Measurements from ENCODE around the gene SORL1-AS1.

The SORL1-AS1 gene

DNA sequence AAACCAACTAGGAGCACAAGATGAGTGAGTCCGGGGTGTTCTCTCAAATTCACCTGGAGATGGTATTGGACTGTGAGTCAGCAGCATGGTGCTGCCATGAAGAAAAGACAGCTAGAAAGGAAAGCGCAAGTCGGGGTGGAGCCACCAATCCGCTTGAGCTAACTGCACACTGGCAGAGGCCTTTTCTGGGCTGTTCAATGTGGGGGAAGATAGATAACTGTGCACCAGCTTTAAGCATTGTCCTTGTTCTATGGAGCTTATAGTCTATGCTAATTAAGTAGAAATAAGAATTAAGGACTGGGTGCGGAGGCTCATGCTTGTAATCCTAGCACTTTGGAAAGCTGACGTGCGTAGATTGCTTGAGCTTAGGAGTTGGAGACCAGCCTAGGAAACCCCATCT is 21.9 kb upstream of the SORL1-AS1 start:
- DNase-seq, result no peak

GRCh38 chr11:121473064-121473777 is 20.5 kb upstream of the SORL1-AS1 start:
- no peak for DNase-seq

- DNase-seq, result no peak
These were observed 19.5 kb upstream of the SORL1-AS1 start for GRCh38 chr11:121472312-121472711.

DNA sequence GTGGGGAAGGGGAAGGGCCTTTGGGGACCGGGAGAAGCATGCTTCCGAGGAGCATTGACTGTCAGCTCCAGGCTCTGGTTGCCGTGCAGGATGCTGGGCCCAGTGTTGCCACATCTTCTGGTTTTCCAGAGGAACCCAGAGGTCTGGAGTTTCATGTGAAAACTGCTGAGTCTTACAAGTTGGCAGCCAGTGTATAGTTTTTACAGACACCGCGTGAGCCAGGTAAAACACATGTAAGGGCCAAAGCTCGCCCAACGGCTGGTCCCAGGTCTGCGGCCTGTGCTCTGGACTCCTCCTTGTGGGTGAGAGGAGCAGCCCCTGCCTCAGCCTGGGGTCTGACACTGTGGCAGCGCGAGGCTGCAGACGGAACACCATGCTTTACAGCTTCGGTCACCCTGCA is 18.4 kb upstream of the SORL1-AS1 start:
- DNase-seq, result no peak

DNA sequence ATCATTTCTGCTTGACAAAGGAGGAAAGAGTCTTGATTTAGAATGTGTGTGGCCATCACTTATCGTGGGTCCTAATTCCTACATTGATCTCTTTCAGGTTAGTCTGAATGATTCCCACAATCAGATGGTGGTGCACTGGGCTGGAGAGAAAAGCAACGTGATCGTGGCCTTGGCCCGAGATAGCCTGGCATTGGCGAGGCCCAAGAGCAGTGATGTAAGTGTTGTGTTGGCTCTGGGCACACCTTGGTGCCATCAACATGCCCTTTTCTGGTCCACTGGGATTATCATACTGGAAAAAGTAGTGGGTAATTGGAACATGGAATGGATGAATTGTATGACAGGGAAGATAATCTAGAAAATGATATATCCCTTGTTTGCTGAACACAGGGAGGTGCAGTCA is 17.1 kb upstream of the SORL1-AS1 start:
- no peak for DNase-seq

- DNase-seq, result peak; percentile 80
These were observed 15.2 kb upstream of the SORL1-AS1 start for GRCh38 chr11:121467965-121468364.

- DNase-seq, result no peak
These were observed 14.7 kb upstream of the SORL1-AS1 start for GRCh38 chr11:121467471-121467870.

DNA sequence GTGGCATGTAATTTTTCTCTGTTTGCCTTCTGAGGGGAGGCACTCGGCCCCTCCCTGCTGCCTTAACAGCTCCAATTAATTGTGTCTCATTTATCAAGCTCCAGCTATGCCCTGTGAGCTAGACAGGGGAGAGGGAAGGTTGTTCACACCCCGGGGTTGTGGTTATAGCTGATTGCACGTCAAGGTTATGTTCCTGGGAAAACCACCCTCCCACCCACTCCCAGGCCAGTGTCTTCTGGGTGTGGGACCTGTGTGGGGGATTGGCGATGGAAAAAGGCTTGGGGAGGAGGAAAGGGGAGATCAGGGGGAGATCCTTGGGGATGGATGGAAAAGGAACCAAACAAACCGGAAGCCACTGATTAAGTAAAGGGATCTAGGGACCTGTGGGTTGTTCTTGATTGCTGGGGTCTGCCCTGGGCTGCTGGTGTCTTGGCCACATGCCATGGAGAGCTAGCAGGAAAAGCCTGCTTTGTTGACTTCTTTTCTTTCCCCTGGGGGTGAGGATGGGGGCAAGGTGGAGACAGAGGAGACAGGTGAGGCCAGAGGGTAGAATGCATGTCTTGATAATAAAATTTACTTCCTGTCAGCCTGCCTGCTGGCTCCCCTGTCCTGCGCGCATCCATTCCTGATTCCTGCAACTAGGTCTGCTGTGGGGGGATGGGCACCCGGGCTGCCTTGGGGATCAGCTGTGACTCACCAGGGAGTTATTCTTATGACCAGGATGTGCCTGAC is 13.5 kb upstream of the SORL1-AS1 start:
- DNase-seq, result no peak

GRCh38 chr11:121465709-121466062 is 12.9 kb upstream of the SORL1-AS1 start:
- DNase-seq, result no peak

DNA sequence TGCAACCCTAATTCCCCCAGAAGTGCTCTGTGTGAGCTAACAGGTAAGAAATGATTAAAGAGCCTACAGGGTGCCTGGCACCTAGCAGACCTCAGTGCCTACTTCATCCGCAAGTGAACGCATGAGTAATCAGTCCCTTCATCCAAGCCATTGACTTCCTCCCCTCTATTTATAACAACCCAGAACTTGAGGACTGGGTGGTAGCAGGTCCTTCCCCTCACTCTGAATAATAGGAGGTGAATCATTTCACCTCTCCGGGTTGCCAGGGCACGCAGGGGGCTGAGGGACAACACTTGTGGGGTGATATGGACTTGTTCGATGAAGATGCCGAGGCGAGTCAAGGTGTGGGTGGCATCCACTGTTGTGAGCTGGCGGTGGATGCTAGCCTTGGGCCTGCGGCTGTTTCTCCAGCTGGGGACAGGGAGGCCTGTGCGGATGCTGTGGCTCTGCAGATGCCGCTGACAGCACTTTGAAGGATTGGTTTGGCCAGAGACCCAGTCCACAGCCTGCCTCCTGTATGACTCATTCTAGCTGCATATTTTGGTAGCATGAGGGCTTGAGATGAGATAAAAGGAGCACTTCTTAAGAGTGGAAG is 11.7 kb upstream of the SORL1-AS1 start:
- peak; percentile 76 for DNase-seq

DNA sequence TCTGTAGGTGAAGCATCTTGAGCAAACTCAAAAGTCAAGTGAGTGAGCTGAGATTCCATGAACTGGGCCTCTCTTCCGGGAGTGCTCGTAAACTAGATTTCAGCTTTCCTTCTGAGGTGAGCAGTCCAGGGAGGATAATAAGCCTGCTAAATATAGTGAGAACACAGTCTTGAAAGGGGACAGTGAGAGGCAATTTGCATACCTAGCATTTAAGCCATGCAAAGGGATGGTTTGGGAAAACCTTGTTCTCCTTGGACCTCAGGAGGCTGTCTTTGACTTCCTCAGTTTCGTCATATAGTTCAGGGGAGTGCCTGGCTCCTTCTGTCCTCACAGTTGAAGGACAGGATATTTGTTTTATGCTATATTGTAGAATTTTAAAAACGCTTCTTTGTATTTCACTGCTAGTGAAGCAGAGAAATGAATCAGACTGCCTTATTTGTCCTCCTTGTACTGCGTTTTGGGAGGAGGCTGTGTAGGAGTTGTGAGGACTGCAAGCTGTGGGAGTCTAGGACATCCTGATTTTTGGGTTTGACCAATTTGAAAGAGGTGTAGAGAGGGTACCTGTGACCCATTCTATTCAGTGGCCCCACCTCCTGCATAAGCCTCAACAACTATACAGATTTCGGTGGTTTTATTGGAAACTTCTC is 11.0 kb upstream of the SORL1-AS1 start:
- DNase-seq, result no peak

GRCh38 chr11:121461843-121462242 is 9.1 kb upstream of the SORL1-AS1 start:
- DNase-seq, result no peak

GRCh38 chr11:121460941-121461514 is 8.3 kb upstream of the SORL1-AS1 start:
- DNase-seq, result no peak

- DNase-seq, result no peak
These were observed 6.7 kb upstream of the SORL1-AS1 start for GRCh38 chr11:121459413-121460017.

- no peak for DNase-seq
These were observed 5.8 kb upstream of the SORL1-AS1 start for GRCh38 chr11:121458551-121458950.

GRCh38 chr11:121456816-121457431 is 4.2 kb upstream of the SORL1-AS1 start:
- no peak for DNase-seq

GRCh38 chr11:121456151-121456550 is 3.4 kb upstream of the SORL1-AS1 start:
- no peak for DNase-seq

DNA sequence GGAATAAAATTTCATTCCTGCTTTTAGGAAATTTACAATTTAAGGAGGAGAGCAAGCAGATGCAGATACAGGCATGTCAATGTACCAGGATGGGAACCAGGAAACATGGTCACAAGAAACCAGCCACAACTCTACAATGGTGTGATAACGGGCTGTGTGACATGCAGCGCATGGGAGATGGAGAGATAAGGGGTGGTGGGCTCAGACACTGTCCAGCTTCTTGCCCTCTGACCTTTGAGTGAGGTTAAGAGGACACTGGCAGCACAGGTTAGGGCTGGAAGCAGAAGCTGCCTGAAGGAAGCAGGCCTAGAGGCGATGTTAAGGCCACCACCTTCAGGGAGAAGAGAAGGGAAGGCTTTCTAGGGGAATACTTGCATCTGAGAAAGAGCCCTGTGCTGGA is 2.3 kb upstream of the SORL1-AS1 start:
- DNase-seq, result no peak

- no peak for DNase-seq
These were observed 977 bp upstream of the SORL1-AS1 start for GRCh38 chr11:121453589-121454299.

DNA sequence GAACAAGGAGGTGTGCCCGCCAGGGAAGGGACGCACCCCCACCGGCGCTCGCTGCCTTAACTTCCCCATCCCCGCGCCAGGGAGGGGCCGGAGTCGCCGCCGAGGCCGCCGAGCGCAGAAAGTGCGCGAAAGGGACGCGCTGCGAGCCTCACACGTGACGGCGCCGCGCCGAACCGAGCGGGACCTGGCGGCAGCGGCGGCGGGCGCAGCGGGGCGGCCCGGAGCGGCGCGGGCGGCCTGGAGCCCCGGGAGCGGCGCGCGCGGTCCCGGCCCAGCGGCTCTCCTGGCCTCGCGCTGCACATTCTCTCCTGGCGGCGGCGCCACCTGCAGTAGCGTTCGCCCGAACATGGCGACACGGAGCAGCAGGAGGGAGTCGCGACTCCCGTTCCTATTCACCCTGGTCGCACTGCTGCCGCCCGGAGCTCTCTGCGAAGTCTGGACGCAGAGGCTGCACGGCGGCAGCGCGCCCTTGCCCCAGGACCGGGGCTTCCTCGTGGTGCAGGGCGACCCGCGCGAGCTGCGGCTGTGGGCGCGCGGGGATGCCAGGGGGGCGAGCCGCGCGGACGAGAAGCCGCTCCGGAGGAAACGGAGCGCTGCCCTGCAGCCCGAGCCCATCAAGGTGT is 670 bp downstream of the SORL1-AS1 start, which contains the start of gene SORL1:
Gene SORL1, plus strand, starts transcription at position 329 of the 623 bp plus-strand sequence. Its CDS starts 18 bp downstream, at position 347.
- peak; percentile 76 for DNase-seq
